HepG2 (cell line): ENCODE results near the gene HDHD3. TPM values are rescaled to one million over a fixed set of nuclear protein-coding genes. Genes with fewer than 3 reads are reported as not detected.

Source experiments
- AGO2 ChIP-seq: fragments of 200-400 bp; formaldehyde crosslinking; optimal IDR thresholded peaks from 2 replicates; pipeline ENCODE3; 2017; ENCODE audit warnings: mild to moderate bottlenecking, low read depth, low read length, moderate library complexity
- DNMT1 ChIP-seq: sonication (generic); formaldehyde crosslinking; IDR thresholded peaks from 2 replicates; pipeline ENCODE4 v1.5.1; 2020; ENCODE audit warnings: mild to moderate bottlenecking, missing genetic modification reagents
- FOXK1 ChIP-seq: sonication (generic); formaldehyde crosslinking; IDR thresholded peaks from 2 replicates; pipeline ENCODE4 v1.4.0; 2020; ENCODE audit warnings: low read depth, missing genetic modification reagents, borderline replicate concordance
- HNRNPH1 ChIP-seq: fragments of 200-400 bp; formaldehyde crosslinking; optimal IDR thresholded peaks from 2 replicates; pipeline ENCODE3; 2017; ENCODE audit warnings: mild to moderate bottlenecking, low read depth, low read length
- KDM2A ChIP-seq: sonication (generic); formaldehyde crosslinking; IDR thresholded peaks from 2 replicates; pipeline ENCODE4 v1.4.0; 2020; ENCODE audit warnings: low read depth, missing genetic modification reagents, borderline replicate concordance
- MTA3 ChIP-seq: sonication (generic); formaldehyde crosslinking; IDR thresholded peaks from 2 replicates; pipeline ENCODE4 v1.4.0; 2020; ENCODE audit warnings: missing genetic modification reagents
- MTF1 ChIP-seq: sonication (generic); formaldehyde crosslinking; IDR thresholded peaks from 2 replicates; pipeline ENCODE4 v1.5.0; 2020; ENCODE audit warnings: missing genetic modification reagents
- MTF2 ChIP-seq: sonication (generic); formaldehyde crosslinking; IDR thresholded peaks from 2 replicates; pipeline ENCODE4 v1.5.0; 2020; ENCODE audit warnings: missing genetic modification reagents, borderline replicate concordance
- NR2F2 ChIP-seq: IDR thresholded peaks from 2 replicates; pipeline ENCODE4 v1.6.1; 2012; ENCODE audit warnings: low read depth, inconsistent platforms, borderline replicate concordance
- NR3C1 ChIP-seq: sonication (generic); formaldehyde crosslinking; IDR thresholded peaks from 2 replicates; pipeline ENCODE4 v1.4.0; 2020; ENCODE audit warnings: missing genetic modification reagents
- PREB ChIP-seq: sonication (generic); formaldehyde crosslinking; IDR thresholded peaks from 2 replicates; pipeline ENCODE4 v1.4.0; 2020; ENCODE audit warnings: missing genetic modification reagents
- SMARCC2 ChIP-seq: fragments of 450-650 bp; IDR thresholded peaks from 2 replicates; pipeline ENCODE4 v1.6.1; 2017; ENCODE audit warnings: antibody characterized with exemption, mild to moderate bottlenecking
- SOX6 ChIP-seq, 2 experiments: fragments of 450-650 bp in 1 of 2; sonication (generic) in 1 of 2; formaldehyde crosslinking in 1 of 2; IDR thresholded peaks; 2 replicates each; pipeline versions ENCODE4 v1.4.0 to v1.6.1; 2017 to 2020; ENCODE audit warnings: antibody characterized with exemption in 1 of 2, mild to moderate bottlenecking in 1 of 2, missing genetic modification reagents in 1 of 2
- TOE1 ChIP-seq: sonication (generic); formaldehyde crosslinking; IDR thresholded peaks from 2 replicates; pipeline ENCODE4 v1.4.0; 2020; ENCODE audit warnings: mild to moderate bottlenecking, missing genetic modification reagents
- ZBTB7B ChIP-seq: sonication (generic); formaldehyde crosslinking; IDR thresholded peaks from 2 replicates; pipeline ENCODE4 v1.4.0; 2020; ENCODE audit warnings: missing genetic modification reagents
- ZEB1 ChIP-seq: IDR thresholded peaks from 2 replicates; pipeline ENCODE4 v1.6.1; 2012; ENCODE audit warnings: mild to moderate bottlenecking, low read depth, inconsistent platforms; ENCODE audit not compliant: insufficient replicate concordance
- ZNF12 ChIP-seq: sonication (generic); formaldehyde crosslinking; IDR thresholded peaks from 2 replicates; pipeline ENCODE4 v1.5.0; 2020; ENCODE audit warnings: missing genetic modification reagents
- ZNF17 ChIP-seq: sonication (generic); formaldehyde crosslinking; IDR thresholded peaks from 2 replicates; pipeline ENCODE4 v1.5.0; 2020; ENCODE audit warnings: mild to moderate bottlenecking, missing genetic modification reagents
- ZNF446 ChIP-seq: sonication (generic); formaldehyde crosslinking; IDR thresholded peaks from 2 replicates; pipeline ENCODE4 v1.5.0; 2020; ENCODE audit warnings: mild to moderate bottlenecking, missing genetic modification reagents
- ZNF724P ChIP-seq: sonication (generic); formaldehyde crosslinking; IDR thresholded peaks from 2 replicates; pipeline ENCODE4 v1.8.0; 2022; ENCODE audit warnings: missing genetic modification reagents, borderline replicate concordance
- ZNF749 ChIP-seq: sonication (generic); formaldehyde crosslinking; IDR thresholded peaks from 2 replicates; pipeline ENCODE4 v1.8.0; 2022; ENCODE audit warnings: mild to moderate bottlenecking, missing genetic modification reagents, moderate library complexity, borderline replicate concordance
- ZNF816 ChIP-seq: sonication (generic); formaldehyde crosslinking; IDR thresholded peaks from 2 replicates; pipeline ENCODE4 v1.8.0; 2022; ENCODE audit warnings: missing genetic modification reagents, mild to moderate bottlenecking, borderline replicate concordance
- polyA plus RNA-seq, 8 experiments: library from polyadenylated mRNA; depleted of rRNA in 3 of 8; stranded (reverse) in 7 of 8; unstranded in 1 of 8; fragments of >200 nt; fragmentation: Illumina TruSeq in 4 of 8; extraction: Trizol in 4 of 8; gene quantifications; 2 replicates each; pipeline versions ENCODE4 v1.2.1 to v1.2.3, GENCODE V29; 2011 to 2016; ENCODE audit warnings: low read depth in 4 of 8, missing spikeins in 1 of 8, mixed read lengths in 1 of 8; ENCODE audit not compliant: insufficient read depth in 1 of 8
- total RNA-seq, 5 experiments: library from RNA; depleted of rRNA; stranded (reverse); fragments of >200 nt; fragmentation: Illumina TruSeq; extraction: Trizol; gene quantifications; 2 replicates each; pipeline ENCODE4 v1.2.3, GENCODE V29; 2016; ENCODE audit warnings: low read depth in 1 of 5
- TF ChIP-seq, protein P1 (sequence below): sonication (generic); formaldehyde crosslinking; conservative IDR thresholded peaks from 2 replicates; pipeline ENCODE4 v1.8.0; 2022; ENCODE audit warnings: low read depth, missing genetic modification reagents
- TF ChIP-seq, protein P2 (sequence below): sonication (generic); formaldehyde crosslinking; conservative IDR thresholded peaks from 2 replicates; pipeline ENCODE4 v1.5.0; 2020; ENCODE audit warnings: missing genetic modification reagents
- TF ChIP-seq, protein P3 (sequence below): sonication (generic); formaldehyde crosslinking; IDR thresholded peaks from 2 replicates; pipeline ENCODE4 v1.4.0; 2020; ENCODE audit warnings: missing genetic modification reagents

The HDHD3 gene
- total and polyA plus RNA-seq, 2 of the 13 experiments (the other 11 are each of a cell fraction or from before 2014, with no cell fraction given), result 23.1 to 38.5 TPM

DNA sequence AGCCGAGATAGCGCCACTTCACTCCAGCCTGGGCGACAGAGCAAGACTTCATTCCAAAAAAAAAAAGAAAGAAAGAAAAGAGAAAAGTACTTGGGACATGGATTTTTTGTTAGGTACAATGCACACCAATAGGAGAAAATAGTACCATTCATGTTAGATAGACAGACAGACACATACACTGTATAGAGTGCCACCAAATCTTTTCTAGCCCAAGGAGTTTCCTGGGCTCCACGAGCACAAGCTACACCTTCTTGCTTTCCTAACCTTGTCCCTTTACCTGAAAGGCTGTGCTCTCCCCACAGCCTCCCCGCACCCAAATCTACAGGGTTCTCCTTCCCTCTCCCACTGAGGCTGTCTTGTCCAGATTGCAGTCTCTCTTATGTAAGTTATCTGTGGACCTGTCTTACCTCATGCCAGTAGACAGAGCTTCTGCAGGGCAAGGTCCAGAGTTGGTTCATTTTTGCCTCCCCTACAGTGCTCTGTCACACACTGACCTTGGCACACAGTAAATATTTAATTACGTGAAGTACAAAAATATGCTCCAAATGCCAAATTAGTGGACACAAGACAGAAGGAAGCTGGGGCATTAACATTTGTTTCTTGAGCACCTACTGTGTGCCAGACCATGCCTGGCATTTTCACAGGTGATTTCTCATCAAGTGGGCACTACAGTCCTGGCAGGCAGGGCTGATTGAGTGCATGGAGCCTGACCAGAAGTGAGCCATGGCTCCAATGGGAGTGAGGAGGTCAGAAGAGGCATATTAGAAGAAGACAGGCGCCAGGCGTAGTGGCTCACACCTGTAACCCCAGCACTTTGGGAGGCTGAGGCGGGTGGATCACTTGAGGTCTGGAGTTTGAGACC is 18.4 kb upstream of the HDHD3 start (continued):
- TF ChIP-seq ZNF749 (CRISPR knock-in tag), result no peak
- TF ChIP-seq SOX6 (IDR thresholded peaks at IDR 0.05), result no peak
- TF ChIP-seq SOX6 (CRISPR knock-in tag; IDR thresholded peaks at IDR 0.05), result peak; percentile 90
- no peak for TF ChIP-seq NR3C1 (CRISPR knock-in tag)
- TF ChIP-seq MTA3 (CRISPR knock-in tag), result no peak
- TF ChIP-seq, protein P1, sequence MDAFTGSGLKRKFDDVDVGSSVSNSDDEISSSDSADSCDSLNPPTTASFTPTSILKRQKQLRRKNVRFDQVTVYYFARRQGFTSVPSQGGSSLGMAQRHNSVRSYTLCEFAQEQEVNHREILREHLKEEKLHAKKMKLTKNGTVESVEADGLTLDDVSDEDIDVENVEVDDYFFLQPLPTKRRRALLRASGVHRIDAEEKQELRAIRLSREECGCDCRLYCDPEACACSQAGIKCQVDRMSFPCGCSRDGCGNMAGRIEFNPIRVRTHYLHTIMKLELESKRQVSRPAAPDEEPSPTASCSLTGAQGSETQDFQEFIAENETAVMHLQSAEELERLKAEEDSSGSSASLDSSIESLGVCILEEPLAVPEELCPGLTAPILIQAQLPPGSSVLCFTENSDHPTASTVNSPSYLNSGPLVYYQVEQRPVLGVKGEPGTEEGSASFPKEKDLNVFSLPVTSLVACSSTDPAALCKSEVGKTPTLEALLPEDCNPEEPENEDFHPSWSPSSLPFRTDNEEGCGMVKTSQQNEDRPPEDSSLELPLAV (CRISPR knock-in tag), result no peak
- TF ChIP-seq ZBTB7B, result peak; percentile 67; the same call in 1 of the 2 replicates
- peak; percentile 52; the same call in 1 of the 2 replicates for TF ChIP-seq ZNF12 (CRISPR knock-in tag)
- TF ChIP-seq DNMT1, result no peak
- no peak for TF ChIP-seq ZNF446 (CRISPR knock-in tag)
- TF ChIP-seq SMARCC2, result no peak
- TF ChIP-seq, protein P2, sequence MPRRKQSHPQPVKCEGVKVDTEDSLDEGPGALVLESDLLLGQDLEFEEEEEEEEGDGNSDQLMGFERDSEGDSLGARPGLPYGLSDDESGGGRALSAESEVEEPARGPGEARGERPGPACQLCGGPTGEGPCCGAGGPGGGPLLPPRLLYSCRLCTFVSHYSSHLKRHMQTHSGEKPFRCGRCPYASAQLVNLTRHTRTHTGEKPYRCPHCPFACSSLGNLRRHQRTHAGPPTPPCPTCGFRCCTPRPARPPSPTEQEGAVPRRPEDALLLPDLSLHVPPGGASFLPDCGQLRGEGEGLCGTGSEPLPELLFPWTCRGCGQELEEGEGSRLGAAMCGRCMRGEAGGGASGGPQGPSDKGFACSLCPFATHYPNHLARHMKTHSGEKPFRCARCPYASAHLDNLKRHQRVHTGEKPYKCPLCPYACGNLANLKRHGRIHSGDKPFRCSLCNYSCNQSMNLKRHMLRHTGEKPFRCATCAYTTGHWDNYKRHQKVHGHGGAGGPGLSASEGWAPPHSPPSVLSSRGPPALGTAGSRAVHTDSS (CRISPR knock-in tag), result no peak
- TF ChIP-seq, protein P3, sequence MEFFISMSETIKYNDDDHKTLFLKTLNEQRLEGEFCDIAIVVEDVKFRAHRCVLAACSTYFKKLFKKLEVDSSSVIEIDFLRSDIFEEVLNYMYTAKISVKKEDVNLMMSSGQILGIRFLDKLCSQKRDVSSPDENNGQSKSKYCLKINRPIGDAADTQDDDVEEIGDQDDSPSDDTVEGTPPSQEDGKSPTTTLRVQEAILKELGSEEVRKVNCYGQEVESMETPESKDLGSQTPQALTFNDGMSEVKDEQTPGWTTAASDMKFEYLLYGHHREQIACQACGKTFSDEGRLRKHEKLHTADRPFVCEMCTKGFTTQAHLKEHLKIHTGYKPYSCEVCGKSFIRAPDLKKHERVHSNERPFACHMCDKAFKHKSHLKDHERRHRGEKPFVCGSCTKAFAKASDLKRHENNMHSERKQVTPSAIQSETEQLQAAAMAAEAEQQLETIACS (CRISPR knock-in tag), result no peak
- peak; percentile 61; the same call in 1 of the 2 replicates for TF ChIP-seq KDM2A (CRISPR knock-in tag)
- TF ChIP-seq MTF2 (CRISPR knock-in tag), result no peak
- no peak for TF ChIP-seq MTF1 (CRISPR knock-in tag)
- no peak for TF ChIP-seq TOE1 (CRISPR knock-in tag)
- no peak for TF ChIP-seq ZEB1
- TF ChIP-seq HNRNPH1, result no peak
- peak; percentile 68; the same call in 1 of the 2 replicates for TF ChIP-seq ZNF724P (CRISPR knock-in tag)
- TF ChIP-seq FOXK1 (CRISPR knock-in tag), result peak; percentile 56; the same call in 1 of the 2 replicates
- no peak for TF ChIP-seq PREB (CRISPR knock-in tag)
- TF ChIP-seq ZNF17 (CRISPR knock-in tag), result no peak
- peak; percentile 55; the same call in 1 of the 2 replicates for TF ChIP-seq NR2F2
- TF ChIP-seq ZNF816 (CRISPR knock-in tag), result 0 out of 2 replicates have a peak, but pooled peaks have one; percentile 23
- TF ChIP-seq AGO2, result no peak
